Measurements from ENCODE around the gene ZNF343. TPM values are rescaled to one million over a fixed set of nuclear protein-coding genes. Genes with fewer than 3 reads are reported as not detected.

Gene ZNF343
- total RNA-seq, 1 experiment from 2014 or later = 13.8 TPM

- Histone ChIP-seq H3K27ac (ENCODE audit: low read depth, low read length, poor library complexity, severe bottlenecking) (no peak overlapping the region), H3K4me1 (ENCODE audit: insufficient read depth, low read length, poor library complexity, severe bottlenecking) (peaks cover 12% of the 10 kb centered on the region), H3K27me3 (replicated peaks; ENCODE audit: insufficient read depth, low read depth, low read length, poor library complexity) (no peaks in the 10 kb centered on the region), H3K9me3 (ENCODE audit: low read depth, low read length, poor library complexity, severe bottlenecking) (no peaks in the 10 kb centered on the region), H3K36me3 (ENCODE audit: insufficient read depth, low read length, poor library complexity, severe bottlenecking) (peaks cover 60% of the 10 kb centered on the region), H3K4me3 (ENCODE audit: low read depth, low read length, poor library complexity, severe bottlenecking) (no peak overlapping the region)
- POLR2A ChIA-PET (ENCODE audit: low non-redundant PET) = interaction anchor here (0.6 kb wide), 1 partner anchor 344 kb away, joined by 3 read pairs; no protein-coding TSS in a partner anchor
- intact Hi-C loops (cut with micrococcal nuclease; ENCODE audit: unreplicated experiment) = loop anchor here (10.0 kb wide), 1 partner anchor 495 kb away; no protein-coding TSS in a partner anchor
- CTCF ChIA-PET = no interaction called here
- no peak for DNase-seq (ENCODE audit: low spot score)
- TF ChIP-seq EZH2 (IDR thresholded peaks at IDR 0.05; ENCODE audit: borderline replicate concordance, low read depth, low read length, poor library complexity, severe bottlenecking) (no peak), CTCF (conservative IDR thresholded peaks at IDR 0.05; ENCODE audit: low read depth, low read length) (no peak)
- no TSS peak for BruUV-seq (replicated peaks)
Observed at GRCh38 chr20:2459981-2460751, 48.5 kb downstream of the ZNF343 start.

- ChIA-PET CTCF (no interaction called here), POLR2A (ENCODE audit: low non-redundant PET) (no interaction called here)
- no peaks in the 10 kb centered on the region for H3K9me3 ChIP-seq (ENCODE audit: low read depth, low read length, poor library complexity, severe bottlenecking)
- intact Hi-C loops (cut with micrococcal nuclease; ENCODE audit: unreplicated experiment) = loop anchor here (10.0 kb wide), 1 partner anchor 494 kb away; no protein-coding TSS in a partner anchor
- no peak overlapping the region for H3K4me3 ChIP-seq (ENCODE audit: low read depth, low read length, poor library complexity, severe bottlenecking)
- H3K27me3 ChIP-seq (replicated peaks; ENCODE audit: insufficient read depth, low read depth, low read length, poor library complexity) = no peaks in the 10 kb centered on the region
- peaks cover 12% of the 10 kb centered on the region for H3K4me1 ChIP-seq (ENCODE audit: insufficient read depth, low read length, poor library complexity, severe bottlenecking)
- no peak overlapping the region for H3K27ac ChIP-seq (ENCODE audit: low read depth, low read length, poor library complexity, severe bottlenecking)
- peaks cover 49% of the 10 kb centered on the region for H3K36me3 ChIP-seq (ENCODE audit: insufficient read depth, low read length, poor library complexity, severe bottlenecking)
- DNase-seq (ENCODE audit: low spot score) = no peak
- BruUV-seq (replicated peaks) = no TSS peak
- TF ChIP-seq EZH2 (IDR thresholded peaks at IDR 0.05; ENCODE audit: borderline replicate concordance, low read depth, low read length, poor library complexity, severe bottlenecking) = no peak
- no peak for TF ChIP-seq CTCF (conservative IDR thresholded peaks at IDR 0.05; ENCODE audit: low read depth, low read length)
Observed at GRCh38 chr20:2458919-2459499, 49.7 kb downstream of the ZNF343 start.

GRCh38 chr20:2455771-2456497 lies 52.8 kb downstream of the ZNF343 start:
- no peak overlapping the region for H3K4me3 ChIP-seq (ENCODE audit: low read depth, low read length, poor library complexity, severe bottlenecking)
- peaks cover under 1% of the 10 kb centered on the region for H3K4me1 ChIP-seq (ENCODE audit: insufficient read depth, low read length, poor library complexity, severe bottlenecking)
- CTCF ChIA-PET = interaction anchor here (0.6 kb wide), 1 partner anchor 490 kb away, joined by 3 read pairs; no protein-coding TSS in a partner anchor
- no peaks in the 10 kb centered on the region for H3K9me3 ChIP-seq (ENCODE audit: low read depth, low read length, poor library complexity, severe bottlenecking)
- no peak for TF ChIP-seq CTCF (conservative IDR thresholded peaks at IDR 0.05; ENCODE audit: low read depth, low read length)
- DNase-seq (ENCODE audit: low spot score) = no peak
- H3K27me3 ChIP-seq (replicated peaks; ENCODE audit: insufficient read depth, low read depth, low read length, poor library complexity) = no peaks in the 10 kb centered on the region
- intact Hi-C loops (cut with micrococcal nuclease; ENCODE audit: unreplicated experiment) = loop anchor here (10.0 kb wide), 1 partner anchor 491 kb away; no protein-coding TSS in a partner anchor
- BruUV-seq (replicated peaks) = no TSS peak
- peaks cover 18% of the 10 kb centered on the region for H3K36me3 ChIP-seq (ENCODE audit: insufficient read depth, low read length, poor library complexity, severe bottlenecking)
- POLR2A ChIA-PET (ENCODE audit: low non-redundant PET) = interaction anchor here (0.7 kb wide), 1 partner anchor 1326 kb away, joined by 3 read pairs; no protein-coding TSS in a partner anchor
- no peak overlapping the region for H3K27ac ChIP-seq (ENCODE audit: low read depth, low read length, poor library complexity, severe bottlenecking)

Measured in A673 (cell line).